ENCODE data around the gene FUS.
A peak's percentile ranks its signal among the peaks of the same experiment; 100 is the strongest.

DNA sequence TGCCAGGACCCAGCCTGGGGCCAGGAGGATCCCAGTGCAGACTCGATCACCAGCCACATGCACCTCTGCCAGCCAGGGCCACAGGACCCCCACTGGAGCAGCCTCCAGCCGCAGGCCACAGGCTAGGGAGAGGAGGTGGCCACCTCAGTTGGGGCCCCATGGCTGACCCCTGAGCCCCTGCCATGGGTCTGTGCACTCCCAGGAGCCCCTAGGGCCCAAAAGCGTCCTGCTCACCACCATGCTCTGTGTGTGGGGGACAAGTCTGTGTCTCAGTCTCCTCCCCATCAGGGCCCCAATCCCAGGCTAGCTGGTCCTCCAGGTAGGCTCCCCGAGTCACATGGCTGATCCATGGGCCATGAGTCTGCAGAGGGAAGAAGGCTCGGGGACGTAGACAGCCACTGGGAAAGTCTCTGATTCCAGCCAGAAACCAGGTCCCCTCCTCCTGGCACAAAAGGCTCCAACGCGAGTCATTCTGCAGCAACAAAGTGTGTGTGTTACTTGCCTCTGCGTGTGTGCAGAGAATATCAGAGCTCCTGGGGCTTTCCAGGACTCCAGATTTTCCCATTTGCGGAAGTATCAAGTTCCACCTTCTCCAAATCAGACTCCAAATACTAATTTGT, 38.3 kb upstream of the FUS start:
- TF ChIP-seq, protein P1, sequence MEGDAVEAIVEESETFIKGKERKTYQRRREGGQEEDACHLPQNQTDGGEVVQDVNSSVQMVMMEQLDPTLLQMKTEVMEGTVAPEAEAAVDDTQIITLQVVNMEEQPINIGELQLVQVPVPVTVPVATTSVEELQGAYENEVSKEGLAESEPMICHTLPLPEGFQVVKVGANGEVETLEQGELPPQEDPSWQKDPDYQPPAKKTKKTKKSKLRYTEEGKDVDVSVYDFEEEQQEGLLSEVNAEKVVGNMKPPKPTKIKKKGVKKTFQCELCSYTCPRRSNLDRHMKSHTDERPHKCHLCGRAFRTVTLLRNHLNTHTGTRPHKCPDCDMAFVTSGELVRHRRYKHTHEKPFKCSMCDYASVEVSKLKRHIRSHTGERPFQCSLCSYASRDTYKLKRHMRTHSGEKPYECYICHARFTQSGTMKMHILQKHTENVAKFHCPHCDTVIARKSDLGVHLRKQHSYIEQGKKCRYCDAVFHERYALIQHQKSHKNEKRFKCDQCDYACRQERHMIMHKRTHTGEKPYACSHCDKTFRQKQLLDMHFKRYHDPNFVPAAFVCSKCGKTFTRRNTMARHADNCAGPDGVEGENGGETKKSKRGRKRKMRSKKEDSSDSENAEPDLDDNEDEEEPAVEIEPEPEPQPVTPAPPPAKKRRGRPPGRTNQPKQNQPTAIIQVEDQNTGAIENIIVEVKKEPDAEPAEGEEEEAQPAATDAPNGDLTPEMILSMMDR (IDR thresholded peaks at IDR 0.05), result no peak
- TF ChIP-seq POLR2AphosphoS5 (IDR thresholded peaks at IDR 0.05), result peak in 1 of 3 donors; percentile 12
